Chondrocyte (in vitro differentiated cells): Measurements from ENCODE around the gene ADAMTSL4. TPM values are rescaled to one million over a fixed set of nuclear protein-coding genes. Genes with fewer than 3 reads are reported as not detected.
"Not testable (repeated sequence)": the region's sequence is repeated elsewhere in the genome, so short reads cannot be mapped to it uniquely, and the experiment has no call there.

Source experiments
- DNase-seq: peaks from one replicate; pipeline ENCODE4 v3.0.0; 2021; ENCODE audit warnings: mixed read lengths, low spot score
- H3K27ac Mint-ChIP-seq: one replicate; pipeline ENCODE4 v1.8.0; 2021; ENCODE audit warnings: mild to moderate bottlenecking, moderate library complexity, mixed read lengths; ENCODE audit not compliant: unreplicated experiment
- H3K27me3 Mint-ChIP-seq: 2 replicates; pipeline ENCODE4 v1.8.0; 2021; ENCODE audit warnings: low read depth, mixed read lengths
- H3K36me3 Mint-ChIP-seq: 2 replicates; pipeline ENCODE4 v1.8.0; 2021; ENCODE audit warnings: low read depth, mixed read lengths
- H3K4me1 Mint-ChIP-seq: 2 replicates; pipeline ENCODE4 v1.8.0; 2021; ENCODE audit warnings: low read depth, mild to moderate bottlenecking, mixed read lengths
- H3K4me3 Mint-ChIP-seq: one replicate; pipeline ENCODE4 v1.8.0; 2021; ENCODE audit warnings: mild to moderate bottlenecking, moderate library complexity, mixed read lengths; ENCODE audit not compliant: unreplicated experiment
- H3K9me3 Mint-ChIP-seq: 2 replicates; pipeline ENCODE4 v1.8.0; 2021; ENCODE audit warnings: low read depth, mixed read lengths
- CTCF ChIP-seq: fragments of 200-600 bp; sonication (generic); IDR thresholded peaks from 2 replicates; pipeline ENCODE4 v1.5.0; 2021; ENCODE audit warnings: antibody characterized with exemption, mild to moderate bottlenecking, moderate library complexity
- total RNA-seq: library from RNA; stranded (reverse); gene quantifications from 3 replicates; pipeline ENCODE4 v1.2.1, GENCODE V29; 2021

Gene ADAMTSL4
- total RNA-seq, 1 donor from 2014 or later, result 5.7 TPM

- Mint-ChIP-seq H3K4me1 (peaks cover 96% of the 10 kb centered on the region), H3K27me3 (no peaks in the 10 kb centered on the region), H3K36me3 (peaks cover 10% of the 10 kb centered on the region), H3K9me3 (no peaks in the 10 kb centered on the region), H3K4me3 (peak overlapping the region; percentile 64), H3K27ac (peak overlapping the region; percentile 99)
- peak; percentile 21 for TF ChIP-seq CTCF
- no peak for DNase-seq
Observed at GRCh38 chr1:150567717-150568593, 18.7 kb downstream of the ADAMTSL4 start.

- Mint-ChIP-seq H3K27ac (peak overlapping the region; percentile 99), H3K36me3 (peaks cover 14% of the 10 kb centered on the region), H3K4me1 (peaks cover 96% of the 10 kb centered on the region), H3K4me3 (no peak overlapping the region), H3K27me3 (no peaks in the 10 kb centered on the region), H3K9me3 (no peaks in the 10 kb centered on the region)
- no peak for DNase-seq
- TF ChIP-seq CTCF, result no peak
Observed at GRCh38 chr1:150568594-150568966, 19.4 kb downstream of the ADAMTSL4 start.

GRCh38 chr1:150572918-150573647, 23.9 kb downstream of the ADAMTSL4 start:
- DNase-seq, result no peak
- no peak for TF ChIP-seq CTCF
- no peaks in the 10 kb centered on the region for H3K27me3 Mint-ChIP-seq
- H3K36me3 Mint-ChIP-seq, result peaks cover 53% of the 10 kb centered on the region
- H3K4me1 Mint-ChIP-seq, result peaks cover 87% of the 10 kb centered on the region
- no peaks in the 10 kb centered on the region for H3K9me3 Mint-ChIP-seq
- peak overlapping the region; percentile 92 for H3K4me3 Mint-ChIP-seq
- peak overlapping the region; percentile 97 for H3K27ac Mint-ChIP-seq

- Mint-ChIP-seq H3K4me3 (peak overlapping the region; percentile 92), H3K4me1 (peaks cover 81% of the 10 kb centered on the region), H3K36me3 (peaks cover 58% of the 10 kb centered on the region), H3K27ac (peak overlapping the region; percentile 97)
- not testable (repeated sequence) for H3K9me3 Mint-ChIP-seq, DNase-seq, H3K27me3 Mint-ChIP-seq
Observed at GRCh38 chr1:150573648-150574071, 24.5 kb downstream of the ADAMTSL4 start.

GRCh38 chr1:150574260-150575071, 25.3 kb downstream of the ADAMTSL4 start:
- no peak for DNase-seq
- H3K27ac Mint-ChIP-seq, result peak overlapping the region; percentile 97

More at GRCh38 chr1:150574260-150575071, 25.3 kb downstream of the ADAMTSL4 start:
- Mint-ChIP-seq H3K4me1 (peaks cover 73% of the 10 kb centered on the region), H3K9me3 (no peaks in the 10 kb centered on the region), H3K36me3 (peaks cover 63% of the 10 kb centered on the region), H3K27me3 (no peaks in the 10 kb centered on the region), H3K4me3 (peak overlapping the region; percentile 92)
- no peak for TF ChIP-seq CTCF
